Activated T-helper 9 cell treated with anti-CD3 and anti-CD28 coated beads, Interleukin-2, amount 50 U/mL, for 16 hours (primary cell): ENCODE measurements around the gene USP20.
A peak's percentile ranks its signal among the peaks of the same experiment; 100 is the strongest.

Source experiments
- DNase-seq: peaks from one replicate; pipeline ENCODE4 v3.0.0-alpha.2; 2020; ENCODE audit warnings: low read depth

USP20 gene

DNA sequence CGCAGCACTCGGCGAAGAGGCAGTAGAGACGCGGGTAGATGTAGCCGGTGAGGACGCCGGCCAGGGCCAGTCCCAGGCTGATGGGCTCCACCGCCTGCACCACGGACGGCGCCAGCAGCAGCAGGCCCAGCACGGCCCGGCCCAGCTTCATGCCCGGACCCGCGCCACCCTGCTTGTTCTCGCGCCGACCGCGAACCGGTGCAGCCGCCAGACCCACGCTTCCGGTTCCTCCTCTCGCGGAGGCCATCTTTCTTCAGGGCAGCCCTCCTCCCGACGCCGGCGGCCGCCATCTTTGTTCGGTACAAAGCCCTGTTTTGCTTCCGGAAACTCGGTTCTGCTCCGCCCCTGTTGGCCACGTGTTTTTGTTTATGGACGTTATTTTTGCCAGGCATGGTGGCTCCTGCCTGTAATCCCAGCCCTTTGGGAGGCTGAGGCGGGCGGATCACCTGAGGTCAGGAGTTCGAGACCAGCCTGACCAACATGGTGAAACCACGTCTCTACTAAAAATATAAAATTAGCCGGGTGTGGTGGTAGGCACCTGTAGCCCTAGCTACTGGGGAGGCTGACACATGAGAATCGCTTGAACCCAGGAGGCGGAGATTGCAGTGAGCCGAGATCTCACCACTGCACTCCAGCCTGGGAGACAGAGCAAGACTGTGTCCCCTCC lies 11.2 kb upstream of the USP20 start, which contains the start of gene TOR1A:
Gene TOR1A (minus strand): TSS at position 202 of the 667 bp plus-strand sequence. CDS start 51 bp downstream, at position 151.
- peak; percentile 89 for DNase-seq

DNA sequence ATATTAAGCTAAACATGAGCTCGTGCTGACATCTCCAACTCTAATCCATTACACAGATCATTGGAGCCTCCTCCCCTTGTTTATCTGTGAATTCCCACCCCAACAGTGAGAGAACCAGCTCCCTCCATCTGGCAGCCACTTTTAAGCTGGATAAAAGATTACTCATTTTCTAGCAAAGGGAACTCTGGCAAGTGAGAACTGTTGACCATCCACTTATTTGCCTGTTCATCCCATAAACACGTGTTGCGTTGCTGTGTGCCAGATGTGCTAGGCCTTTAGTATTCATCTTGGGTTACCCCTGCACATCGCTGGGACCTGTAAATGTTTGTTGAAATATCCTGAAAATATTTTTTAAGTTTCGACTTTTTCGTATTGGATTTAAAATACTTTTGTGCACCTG lies 8.9 kb upstream of the USP20 start:
- no peak for DNase-seq

DNA sequence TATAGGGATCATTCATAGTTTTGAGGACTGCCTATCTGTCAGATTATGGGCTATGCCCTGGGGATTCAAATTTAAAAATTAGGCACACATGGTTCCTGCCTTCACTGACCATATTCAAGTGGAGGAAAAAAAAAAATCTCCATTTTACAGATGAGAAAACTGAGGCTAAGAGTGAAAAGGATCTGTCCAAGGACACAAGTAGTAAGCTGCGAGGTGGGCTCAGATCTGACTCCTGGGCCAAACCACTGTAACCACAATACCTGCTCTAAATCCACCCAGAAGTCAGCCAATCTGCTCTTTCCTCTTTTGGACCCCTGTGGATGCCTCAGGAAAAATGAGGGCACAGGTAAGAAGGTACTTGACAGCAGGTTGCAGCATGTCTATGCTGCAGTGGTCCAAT lies 8.5 kb upstream of the USP20 start:
- no peak for DNase-seq

DNA sequence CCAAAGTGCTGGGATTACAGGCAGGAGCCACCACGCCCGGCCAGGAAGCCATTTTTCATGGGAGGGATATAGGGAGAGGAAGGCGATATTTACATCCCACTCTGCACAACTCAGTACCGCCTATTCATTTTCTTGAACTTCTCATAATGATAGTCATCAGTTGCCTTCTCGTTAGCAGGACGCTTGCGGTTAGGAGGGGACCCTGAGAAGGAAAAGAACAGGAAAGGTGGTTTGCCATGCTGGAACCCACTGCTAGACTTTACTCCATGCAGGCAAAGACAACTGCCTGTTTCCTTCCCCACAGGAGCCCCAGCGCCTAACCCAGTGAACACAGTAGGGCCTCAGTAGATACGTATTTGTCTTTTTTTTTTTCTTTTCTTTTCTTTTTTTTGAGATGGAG lies 7.2 kb upstream of the USP20 start:
- DNase-seq, result no peak

DNA sequence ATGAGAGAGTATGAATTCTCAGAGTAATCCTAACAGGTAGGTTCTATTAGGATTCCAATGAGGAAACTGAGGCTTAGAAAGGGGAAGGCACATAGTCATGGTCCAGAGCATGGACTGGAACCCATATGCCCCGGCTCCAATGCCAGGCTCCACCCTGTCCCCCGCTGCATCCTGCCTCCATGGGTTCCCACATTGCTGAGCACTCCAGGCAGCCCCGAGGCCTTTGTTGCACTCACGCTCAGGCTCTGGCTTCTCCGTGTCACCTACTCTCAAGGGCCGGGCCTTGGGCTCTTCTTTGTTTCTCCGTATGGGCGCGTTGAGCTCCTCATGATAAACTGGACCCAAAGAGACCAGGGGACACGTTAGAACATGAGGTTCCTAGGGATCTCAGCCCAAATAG lies 6.3 kb upstream of the USP20 start:
- no peak for DNase-seq

DNA sequence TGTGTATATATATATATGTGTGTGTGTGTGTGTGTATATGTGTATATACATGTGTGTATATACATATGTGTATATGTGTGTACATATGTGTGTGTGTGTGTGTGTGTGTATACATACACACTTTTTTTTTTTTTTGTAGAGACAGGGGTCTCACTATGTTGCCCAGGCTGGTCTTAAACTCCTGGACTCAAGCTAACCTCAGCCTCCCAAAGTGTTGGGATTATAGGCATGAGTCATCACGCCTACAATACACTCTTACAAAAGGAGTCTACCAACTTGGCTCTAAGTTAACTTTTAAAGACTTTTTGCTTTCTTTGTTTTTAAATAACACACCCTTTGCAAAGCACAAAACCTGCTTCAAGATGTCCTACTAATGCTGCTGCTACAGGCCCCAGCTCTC lies 2.3 kb upstream of the USP20 start:
- DNase-seq, result no peak

DNA sequence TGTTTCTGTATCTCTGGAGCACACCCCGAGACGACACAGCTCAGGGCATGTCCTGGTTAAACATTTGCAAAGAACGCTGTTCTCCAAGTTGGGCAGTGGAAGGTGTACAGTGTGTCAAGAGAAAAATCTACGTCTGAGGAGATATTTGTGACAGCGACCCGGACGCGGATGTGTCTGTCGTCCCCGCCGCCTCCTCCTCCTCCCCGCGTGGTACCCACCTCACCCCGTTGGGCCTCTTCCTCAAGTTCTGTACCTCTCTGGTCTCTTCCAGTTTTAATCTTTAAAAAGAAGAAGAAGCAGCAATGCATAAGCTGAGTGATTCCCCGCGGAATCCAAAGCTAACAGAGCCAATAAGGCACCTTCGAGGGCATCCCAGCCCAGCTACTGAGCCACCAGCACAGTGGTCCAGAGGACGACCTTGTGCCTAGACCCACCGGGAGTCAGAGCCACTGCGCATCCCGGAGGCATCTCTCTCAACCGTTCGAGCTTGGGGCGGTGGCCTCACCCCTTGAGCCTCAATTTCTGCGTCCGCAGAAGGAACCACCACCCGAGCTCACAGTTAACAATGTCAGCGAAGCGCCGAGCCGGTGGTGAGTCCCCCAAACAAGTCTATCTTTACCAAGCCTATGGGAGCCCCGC lies 650 bp upstream of the USP20 start:
- no peak for DNase-seq

DNA sequence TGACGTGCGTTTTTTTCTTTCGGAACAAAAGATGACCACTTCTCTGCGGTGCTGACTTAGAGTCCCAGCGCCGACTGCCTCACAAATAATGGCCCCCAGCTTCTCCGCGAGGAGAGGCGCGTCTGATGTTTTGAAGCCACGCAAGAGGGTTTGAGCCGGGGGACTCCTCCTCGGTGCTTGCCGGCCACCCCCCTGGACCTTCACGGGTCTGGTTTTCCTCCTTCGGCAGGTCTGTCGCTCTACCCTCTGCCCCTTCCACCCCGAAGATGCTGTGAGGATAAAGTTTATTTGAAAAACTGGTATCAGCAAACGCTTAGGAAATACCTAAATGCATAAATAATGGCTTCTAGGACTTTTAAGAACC lies 584 bp downstream of the USP20 start:
- DNase-seq, result no peak

DNA sequence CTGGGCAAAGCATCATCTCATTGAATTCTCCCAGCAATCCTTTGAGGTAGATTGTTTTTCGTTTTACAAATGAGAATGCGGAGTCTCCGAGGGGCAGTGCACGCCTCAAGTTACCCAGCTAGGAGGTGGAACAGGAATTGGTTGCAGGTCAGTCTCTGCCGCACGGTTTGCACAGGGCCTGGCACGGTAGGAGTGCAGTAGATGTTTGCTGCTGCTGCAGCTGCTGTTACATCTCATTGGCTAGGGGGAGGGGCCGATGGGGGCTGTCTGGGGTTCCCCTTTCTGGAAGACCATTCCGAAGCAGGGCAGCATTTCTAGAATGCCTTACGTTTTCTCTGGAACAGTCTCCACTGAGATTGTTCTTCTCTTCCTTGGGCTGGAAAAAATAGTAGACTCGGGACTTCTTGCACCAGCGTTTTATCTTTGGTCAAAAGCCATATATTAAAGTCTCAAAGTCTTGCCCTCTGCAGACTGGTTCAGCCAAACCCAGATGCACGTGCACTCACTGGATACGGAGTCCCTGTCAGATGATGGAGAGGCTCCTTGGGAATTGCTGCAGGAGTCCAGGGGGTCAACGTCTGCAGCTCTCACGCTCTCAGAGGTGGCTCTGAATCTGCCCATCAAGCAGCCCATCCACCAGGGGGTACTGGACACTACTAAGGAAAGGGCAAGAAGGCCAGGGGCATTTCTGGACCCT lies 1.2 kb downstream of the USP20 start:
- DNase-seq, result no peak

DNA sequence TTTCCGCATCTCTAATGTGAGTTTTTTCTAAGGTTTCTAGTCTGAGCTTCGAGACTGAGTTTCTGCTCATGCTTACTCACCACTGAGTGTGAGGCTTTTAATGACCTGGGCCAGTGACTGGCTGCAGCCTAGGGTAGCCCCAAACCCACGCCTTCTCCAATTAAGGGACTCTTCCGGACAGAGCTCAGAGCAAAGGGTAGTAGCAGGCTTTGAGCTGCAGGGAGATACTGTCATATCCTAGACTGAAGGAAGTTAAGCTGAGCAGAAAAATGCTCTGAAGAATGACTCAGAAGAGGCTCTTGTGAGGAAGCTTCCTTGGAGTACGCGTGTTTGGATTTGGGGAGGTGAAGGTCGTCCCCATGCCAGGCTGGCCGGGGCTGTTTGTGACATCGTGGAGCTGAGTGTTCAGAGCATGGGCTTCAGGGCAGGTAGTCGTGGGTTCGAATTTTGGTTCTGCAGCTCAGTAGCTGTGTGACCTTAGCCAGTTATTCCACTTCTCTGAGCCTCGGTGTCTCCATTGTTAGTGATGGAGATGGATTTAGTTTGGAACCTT lies 3.5 kb downstream of the USP20 start:
- DNase-seq, result no peak

DNA sequence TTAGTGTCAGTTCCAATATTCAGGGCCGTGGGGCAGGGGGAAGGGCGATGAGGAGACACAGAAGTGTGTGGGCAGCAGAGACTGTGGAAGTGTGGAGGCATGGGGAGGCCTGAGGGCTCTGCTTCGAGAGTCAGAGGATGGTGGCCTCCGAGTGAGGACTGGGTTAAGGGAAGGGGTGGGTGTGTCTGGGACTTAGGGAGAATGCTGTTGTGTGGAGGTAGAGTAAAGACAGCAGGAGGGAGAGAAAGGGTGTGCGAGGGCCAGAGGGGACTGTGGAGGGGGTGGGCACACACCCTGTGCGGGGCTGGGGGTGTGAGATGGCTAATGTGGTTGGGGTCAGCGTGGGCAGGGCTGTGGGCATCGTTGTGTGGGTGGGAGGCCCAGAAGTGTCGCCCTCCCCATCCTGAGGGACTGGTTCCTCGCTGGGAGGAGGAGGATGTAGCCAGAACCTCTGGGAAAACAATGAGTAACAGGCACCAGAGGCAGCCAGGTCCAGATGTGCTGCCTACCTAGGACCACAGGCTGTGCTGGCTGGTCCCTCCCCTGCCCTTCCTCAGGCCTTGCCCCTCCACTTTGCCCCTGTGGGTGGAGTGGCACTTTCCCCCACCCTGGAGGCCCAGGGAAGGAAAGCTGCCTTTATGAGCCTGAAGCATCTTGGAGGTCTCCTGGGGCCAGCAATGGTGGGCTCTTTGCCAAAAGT lies 4.2 kb downstream of the USP20 start:
- DNase-seq, result no peak

DNA sequence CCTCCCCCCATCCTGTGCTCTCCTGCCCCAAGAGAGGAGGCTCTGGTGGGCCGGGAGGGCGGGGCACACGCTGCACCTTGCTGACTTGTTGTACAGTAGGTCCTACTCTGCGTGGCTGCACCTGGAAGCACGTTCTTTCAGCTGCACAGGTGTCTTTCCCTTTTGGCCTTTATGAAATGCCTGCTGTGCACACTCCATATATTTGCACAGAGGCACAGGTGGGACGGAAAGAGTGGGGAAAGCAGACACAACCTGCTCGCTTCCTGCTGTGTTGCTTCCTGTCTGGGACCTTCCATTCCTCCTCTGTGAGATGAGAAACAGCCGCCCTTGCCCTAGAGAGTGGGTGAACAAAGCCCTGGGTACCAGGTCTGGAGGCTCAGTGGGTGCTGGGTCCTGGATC lies 4.8 kb downstream of the USP20 start:
- no peak for DNase-seq

DNA sequence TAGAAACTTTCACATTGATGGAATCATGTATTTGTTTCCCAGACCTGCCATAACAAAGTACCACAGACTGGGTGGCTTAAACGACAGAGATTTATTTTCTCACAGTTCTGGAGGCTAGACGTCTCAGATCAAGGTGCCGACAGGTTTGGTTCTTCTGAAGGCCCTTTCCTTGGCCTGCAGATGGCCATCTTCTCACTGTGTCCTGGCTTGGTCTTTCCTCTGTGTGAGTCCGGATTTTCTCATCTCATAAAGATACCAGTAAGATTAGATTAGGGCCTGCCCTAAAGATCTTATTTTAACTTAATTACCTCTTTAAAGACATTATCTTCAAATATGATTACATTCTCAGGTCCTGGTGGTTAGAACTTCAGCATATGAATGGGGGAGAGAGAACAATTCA lies 5.8 kb downstream of the USP20 start:
- DNase-seq, result no peak

DNA sequence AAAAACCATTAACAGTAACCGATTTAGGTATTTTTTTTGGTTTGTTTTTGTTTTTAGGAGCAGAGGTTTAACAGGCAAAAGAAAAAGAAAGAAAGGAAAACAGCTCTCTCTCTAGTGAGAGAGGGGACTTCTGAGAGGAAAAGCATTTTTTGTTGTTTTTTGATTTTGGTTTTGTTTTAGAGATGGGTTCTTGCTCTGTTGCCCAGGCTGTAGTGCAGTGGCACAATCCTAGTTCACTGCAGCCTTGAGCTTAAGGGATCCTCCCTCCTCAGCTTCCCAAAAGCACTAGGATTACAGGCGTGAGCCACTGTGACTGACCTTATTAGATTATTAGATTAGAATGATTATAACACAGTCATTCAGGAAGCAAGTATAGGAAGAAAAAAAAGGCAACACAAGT lies 10.1 kb downstream of the USP20 start:
- no peak for DNase-seq

DNA sequence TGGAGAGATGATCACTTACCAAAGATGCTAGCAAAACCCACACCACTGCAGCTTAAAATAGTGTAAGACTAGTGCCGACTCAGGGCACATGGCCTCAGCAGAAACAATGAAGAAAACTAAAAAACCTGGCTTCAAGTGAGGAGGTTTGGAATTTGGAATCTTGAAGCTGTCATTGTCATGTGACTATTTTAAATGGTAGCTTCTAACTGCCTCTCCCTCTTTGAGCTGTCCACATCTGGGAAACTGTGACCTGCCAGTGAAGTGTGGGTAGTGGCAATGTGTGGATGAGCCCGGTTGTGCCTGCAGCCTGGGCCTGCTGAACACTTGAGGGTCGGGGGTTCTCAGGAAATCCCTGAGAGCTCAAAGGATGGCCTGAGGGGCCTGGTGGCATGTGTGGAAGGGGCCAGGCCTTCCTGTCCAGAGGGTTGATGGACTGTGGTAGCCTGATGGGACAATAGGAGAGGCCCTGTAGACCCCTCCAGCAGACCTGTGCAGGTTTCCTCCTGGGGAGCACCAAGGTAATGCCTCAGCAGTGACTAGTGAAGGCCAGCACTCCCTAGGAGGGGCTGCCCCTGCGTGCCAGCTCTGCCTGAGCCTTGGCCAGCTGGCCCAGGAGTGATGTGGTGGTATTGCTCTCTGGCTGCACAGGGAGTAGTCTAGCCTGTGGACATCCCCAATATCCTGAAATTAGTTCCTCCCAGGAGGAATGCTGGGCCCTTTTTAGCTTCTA lies 13.6 kb downstream of the USP20 start:
- no peak for DNase-seq

DNA sequence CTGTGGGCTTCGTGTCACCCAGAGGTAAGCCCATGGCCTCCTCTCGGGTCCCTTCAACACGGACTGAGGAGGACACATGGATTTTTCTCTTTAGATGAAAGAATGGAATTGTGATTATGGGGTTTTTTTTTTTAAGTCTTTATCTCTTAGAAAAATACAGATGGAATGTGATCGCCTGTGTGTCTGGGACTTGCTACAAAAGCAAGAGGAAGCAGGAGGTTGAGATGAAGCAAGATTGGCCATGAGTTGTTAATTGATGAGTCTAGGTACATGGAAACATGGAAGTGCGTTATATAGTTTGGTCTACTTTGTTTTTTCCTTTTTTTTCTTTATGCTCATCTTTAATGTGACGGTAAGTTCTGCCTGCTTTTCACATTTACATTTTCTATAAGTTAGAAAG lies 14.6 kb downstream of the USP20 start:
- DNase-seq, result no peak

DNA sequence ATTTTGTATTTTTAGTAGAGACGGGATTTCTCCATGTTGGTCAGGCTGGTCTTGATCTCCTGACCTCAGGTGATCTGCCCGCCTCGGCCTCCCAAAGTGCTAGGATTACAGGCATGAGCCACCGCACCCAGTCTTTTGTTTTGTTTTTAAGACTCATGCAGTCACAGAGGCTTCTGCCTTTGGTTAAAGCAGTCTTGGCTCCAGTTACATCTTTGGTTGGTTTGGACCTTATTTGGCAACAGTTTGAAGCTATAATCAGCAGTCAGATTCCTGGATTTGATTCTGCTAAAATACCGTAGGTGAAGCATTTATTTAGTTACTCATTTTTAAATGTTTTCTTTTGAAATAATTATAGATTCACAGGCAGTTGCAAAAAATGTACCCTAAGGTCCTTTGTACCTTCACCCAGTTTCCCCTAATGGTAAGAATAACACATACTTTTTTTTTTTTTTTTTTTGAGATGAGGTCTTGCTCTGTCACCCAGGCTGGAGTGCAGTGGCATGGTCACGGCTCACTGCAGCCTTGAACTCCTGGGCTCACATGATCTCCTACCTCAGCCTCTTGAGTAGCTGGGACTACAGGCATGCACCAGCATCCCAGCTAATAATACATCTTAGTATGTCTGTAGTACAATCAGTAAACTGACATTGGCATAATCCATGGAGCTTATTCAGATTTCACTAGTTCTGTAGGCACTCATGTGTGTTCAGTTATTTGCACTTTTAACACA lies 15.7 kb downstream of the USP20 start:
- DNase-seq, result no peak

DNA sequence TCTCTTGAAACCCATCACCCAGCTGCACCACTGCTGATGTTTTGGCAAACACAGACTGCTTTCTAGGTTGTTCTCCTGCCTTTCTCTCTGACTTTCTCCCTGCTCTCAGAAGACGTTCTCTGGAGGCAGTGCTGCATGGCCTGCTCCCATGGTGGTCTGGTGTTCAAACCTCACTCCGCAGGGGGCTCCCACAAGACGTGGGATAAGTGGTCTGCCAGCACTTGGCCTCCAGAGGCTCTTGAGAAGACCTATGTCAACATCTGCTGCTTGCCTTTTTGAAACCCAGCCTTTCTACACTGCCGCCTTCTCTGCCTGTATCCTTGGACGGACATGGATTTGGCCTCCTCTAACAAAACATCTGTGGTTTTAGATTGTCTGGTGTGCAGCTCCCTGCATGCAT lies 16.6 kb downstream of the USP20 start:
- no peak for DNase-seq

DNA sequence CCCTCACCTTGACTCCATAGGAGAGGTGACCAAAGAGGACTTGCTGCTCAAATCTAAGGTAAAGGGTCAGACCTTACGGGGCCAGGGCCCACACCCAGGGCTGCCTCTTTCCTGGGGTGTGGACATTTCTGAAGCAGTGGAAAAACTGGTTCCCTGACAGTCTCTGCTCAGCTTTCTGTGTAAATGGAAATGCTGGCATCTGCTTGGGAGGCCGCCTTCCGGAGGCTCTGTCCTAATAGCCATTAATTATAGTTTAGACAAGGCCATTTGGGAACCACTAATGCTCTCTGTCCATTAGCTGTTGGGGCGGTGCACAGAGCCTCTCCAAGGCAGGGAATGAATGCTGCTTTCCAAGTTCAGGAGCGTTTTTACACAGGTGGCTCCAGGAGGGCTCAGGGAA lies 17.3 kb downstream of the USP20 start:
- no peak for DNase-seq

DNA sequence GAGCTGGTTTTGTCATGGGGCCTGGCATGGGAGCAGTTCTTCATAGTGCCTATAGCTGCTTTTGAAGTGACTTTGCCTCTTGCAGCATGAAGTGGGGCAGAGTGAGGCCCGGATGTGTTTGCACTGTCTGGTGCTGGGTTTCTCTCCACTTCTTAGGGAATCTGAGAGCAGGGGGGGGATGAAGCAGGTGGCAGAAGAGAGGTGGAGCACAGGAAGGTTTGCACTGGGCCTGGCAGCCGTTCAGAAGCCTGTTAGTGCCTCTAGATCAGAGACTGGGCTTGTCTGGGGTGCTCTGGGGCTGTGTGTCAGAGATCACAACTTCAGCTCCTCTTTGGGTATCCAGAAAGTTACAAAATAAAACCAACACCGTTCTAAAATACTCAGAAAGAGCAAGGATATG lies 18.4 kb downstream of the USP20 start:
- DNase-seq, result no peak

DNA sequence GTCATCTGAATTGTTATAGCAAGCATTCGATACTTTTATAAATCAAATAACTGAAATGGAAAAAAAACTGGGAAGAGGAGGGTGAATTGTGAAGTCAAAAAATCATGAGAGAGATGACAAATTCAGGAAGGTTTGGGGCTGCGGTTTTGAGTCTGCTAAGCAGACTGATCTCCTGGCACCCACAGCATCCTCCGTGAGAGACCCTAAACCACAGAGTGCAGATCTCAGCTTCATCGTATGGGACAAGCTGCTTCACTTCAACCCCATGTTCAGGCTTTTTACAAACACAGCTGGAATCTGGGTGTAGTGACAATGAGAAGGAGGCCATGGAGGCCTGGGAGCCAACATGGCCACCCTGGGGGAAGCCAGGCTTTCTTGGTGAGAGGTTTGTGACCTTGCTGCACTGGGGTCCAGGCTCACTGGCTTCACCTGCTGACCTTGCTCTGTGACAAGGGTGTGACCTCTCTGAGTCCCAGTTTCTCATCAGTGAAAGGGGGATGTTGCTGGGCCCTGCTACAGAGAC lies 19.4 kb downstream of the USP20 start:
- no peak for DNase-seq
